HFF-Myc (cell line): ENCODE results near the gene R3HDM2.
A peak's percentile ranks its signal among the peaks of the same experiment; 100 is the strongest.

Experiments
- DNase-seq: peaks from one replicate; pipeline ENCODE4 v3.0.0-alpha.2; 2011; ENCODE audit warnings: low read depth; ENCODE audit errors: extremely low read depth
- H3K4me3 ChIP-seq: replicated peaks from 2 replicates; pipeline ENCODE4 v1.5.1; 2011; ENCODE audit warnings: low read depth, mild to moderate bottlenecking, control low read depth, low read length
- CTCF ChIP-seq: IDR thresholded peaks from 2 replicates; pipeline ENCODE4 v1.5.1; 2012; ENCODE audit warnings: mild to moderate bottlenecking, low read depth, low read length, control low read depth; ENCODE audit errors: missing control alignments

Gene R3HDM2

GRCh38 chr12:57215065-57215464 is 215.8 kb downstream of the R3HDM2 start:
- TF ChIP-seq CTCF = no peak
- no peak for DNase-seq
- H3K4me3 ChIP-seq = no peak overlapping the region

- no peak for DNase-seq
- TF ChIP-seq CTCF = peak; percentile 77
- no peak overlapping the region for H3K4me3 ChIP-seq
Observed at GRCh38 chr12:57214398-57214781, 216.5 kb downstream of the R3HDM2 start.

GRCh38 chr12:57213763-57214397 is 217.0 kb downstream of the R3HDM2 start:
- no peak for DNase-seq
- no peak for TF ChIP-seq CTCF
- H3K4me3 ChIP-seq = no peak overlapping the region

GRCh38 chr12:57213058-57213715 is 217.7 kb downstream of the R3HDM2 start:
- no peak overlapping the region for H3K4me3 ChIP-seq
- peak; percentile 97 for TF ChIP-seq CTCF
- DNase-seq = peak; percentile 52

GRCh38 chr12:57212701-57213057 is 218.2 kb downstream of the R3HDM2 start:
- no peak for DNase-seq
- H3K4me3 ChIP-seq = no peak overlapping the region
- TF ChIP-seq CTCF = no peak

- no peak overlapping the region for H3K4me3 ChIP-seq
- TF ChIP-seq CTCF = no peak
- DNase-seq = no peak
Observed at GRCh38 chr12:57211791-57212700, 218.8 kb downstream of the R3HDM2 start.
